Type B pancreatic cell (in vitro differentiated cells): ENCODE data around the gene TMEM150A. TPM values are rescaled to one million over a fixed set of nuclear protein-coding genes. Genes with fewer than 3 reads are reported as not detected.
A peak's percentile ranks its signal among the peaks of the same experiment; 100 is the strongest.

Experiments
- DNase-seq: peaks from one replicate; pipeline ENCODE4 v3.0.0; 2021; ENCODE audit warnings: mixed read lengths; ENCODE audit not compliant: unreplicated experiment; ENCODE audit errors: extremely low spot score
- H3K27ac Mint-ChIP-seq: 2 replicates; pipeline ENCODE4 v1.8.0; 2021; ENCODE audit warnings: mild to moderate bottlenecking, mixed read lengths
- H3K27me3 Mint-ChIP-seq: 2 replicates; pipeline ENCODE4 v1.8.0; 2021; ENCODE audit warnings: mixed read lengths
- H3K36me3 Mint-ChIP-seq: 2 replicates; pipeline ENCODE4 v1.8.0; 2021; ENCODE audit warnings: mixed read lengths
- H3K4me1 Mint-ChIP-seq: one replicate; pipeline ENCODE4 v1.8.0; 2021; ENCODE audit warnings: mixed read lengths; ENCODE audit not compliant: unreplicated experiment
- H3K4me3 Mint-ChIP-seq: 2 replicates; pipeline ENCODE4 v1.8.0; 2021; ENCODE audit warnings: mild to moderate bottlenecking, mixed read lengths
- H3K9me3 Mint-ChIP-seq: 2 replicates; pipeline ENCODE4 v1.8.0; 2021; ENCODE audit warnings: mixed read lengths
- total RNA-seq: library from RNA; stranded (reverse); gene quantifications from 2 replicates; pipeline ENCODE4 v1.2.1, GENCODE V29; 2021; ENCODE audit warnings: low replicate concordance
- TF ChIP-seq, protein P1 (sequence below): fragments of 200-600 bp; sonication (generic); conservative IDR thresholded peaks from 2 replicates; pipeline ENCODE4 v1.5.0; 2021; ENCODE audit warnings: antibody characterized with exemption, mild to moderate bottlenecking

The TMEM150A gene
- total RNA-seq, 1 donor from 2014 or later: 19.8 TPM

DNA sequence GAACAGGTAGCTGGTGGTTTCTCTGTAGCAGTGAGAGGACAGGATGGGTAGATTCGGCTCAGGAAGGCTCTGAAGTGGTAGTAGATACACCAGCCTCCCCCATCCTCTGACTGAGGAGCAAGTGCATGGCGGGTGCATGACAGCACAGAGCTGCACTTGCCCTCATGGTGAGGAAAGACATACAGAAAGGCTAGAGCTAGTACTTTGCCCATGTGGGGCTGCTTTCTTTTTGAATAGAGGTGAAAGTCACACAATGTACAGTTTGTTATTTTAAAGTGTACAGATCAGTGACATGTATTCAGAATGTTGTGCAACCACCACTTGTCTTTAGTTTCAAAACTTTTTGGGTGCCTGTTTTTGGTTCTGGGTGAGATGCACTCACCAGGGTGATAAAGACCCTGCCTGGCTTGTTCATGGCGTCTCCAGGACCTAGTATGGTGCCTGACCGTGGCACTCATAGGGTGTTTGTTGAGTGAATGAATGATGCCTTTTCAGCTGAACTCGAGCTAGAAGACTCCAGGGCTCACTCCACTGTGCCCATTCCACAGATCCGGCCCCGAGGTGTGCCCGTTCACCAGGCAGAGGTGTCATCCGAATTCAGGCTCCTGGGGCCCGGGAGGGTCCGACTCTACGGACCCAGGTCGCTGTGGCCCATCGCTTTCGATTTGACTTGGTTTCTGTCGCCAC, 18.7 kb downstream of the TMEM150A start:
- Mint-ChIP-seq H3K4me3 (no peak overlapping the region), H3K9me3 (no peaks in the 10 kb centered on the region), H3K4me1 (peaks cover 35% of the 10 kb centered on the region), H3K27me3 (no peaks in the 10 kb centered on the region), H3K27ac (no peak overlapping the region), H3K36me3 (no peaks in the 10 kb centered on the region)
- DNase-seq: no peak
- TF ChIP-seq, protein P1, sequence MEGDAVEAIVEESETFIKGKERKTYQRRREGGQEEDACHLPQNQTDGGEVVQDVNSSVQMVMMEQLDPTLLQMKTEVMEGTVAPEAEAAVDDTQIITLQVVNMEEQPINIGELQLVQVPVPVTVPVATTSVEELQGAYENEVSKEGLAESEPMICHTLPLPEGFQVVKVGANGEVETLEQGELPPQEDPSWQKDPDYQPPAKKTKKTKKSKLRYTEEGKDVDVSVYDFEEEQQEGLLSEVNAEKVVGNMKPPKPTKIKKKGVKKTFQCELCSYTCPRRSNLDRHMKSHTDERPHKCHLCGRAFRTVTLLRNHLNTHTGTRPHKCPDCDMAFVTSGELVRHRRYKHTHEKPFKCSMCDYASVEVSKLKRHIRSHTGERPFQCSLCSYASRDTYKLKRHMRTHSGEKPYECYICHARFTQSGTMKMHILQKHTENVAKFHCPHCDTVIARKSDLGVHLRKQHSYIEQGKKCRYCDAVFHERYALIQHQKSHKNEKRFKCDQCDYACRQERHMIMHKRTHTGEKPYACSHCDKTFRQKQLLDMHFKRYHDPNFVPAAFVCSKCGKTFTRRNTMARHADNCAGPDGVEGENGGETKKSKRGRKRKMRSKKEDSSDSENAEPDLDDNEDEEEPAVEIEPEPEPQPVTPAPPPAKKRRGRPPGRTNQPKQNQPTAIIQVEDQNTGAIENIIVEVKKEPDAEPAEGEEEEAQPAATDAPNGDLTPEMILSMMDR: no peak

- DNase-seq: no peak
- no peak overlapping the region for H3K27ac Mint-ChIP-seq
- no peaks in the 10 kb centered on the region for H3K36me3 Mint-ChIP-seq
- peaks cover 39% of the 10 kb centered on the region for H3K4me1 Mint-ChIP-seq
- H3K4me3 Mint-ChIP-seq: no peak overlapping the region
- TF ChIP-seq, protein P1: no peak
- no peaks in the 10 kb centered on the region for H3K27me3 Mint-ChIP-seq
- no peaks in the 10 kb centered on the region for H3K9me3 Mint-ChIP-seq
Measured at GRCh38 chr2:85582492-85582891, 20.0 kb downstream of the TMEM150A start.

- Mint-ChIP-seq H3K27me3 (no peaks in the 10 kb centered on the region), H3K4me3 (peak overlapping the region; percentile 41), H3K9me3 (no peaks in the 10 kb centered on the region), H3K36me3 (no peaks in the 10 kb centered on the region), H3K4me1 (peaks cover 37% of the 10 kb centered on the region), H3K27ac (peak overlapping the region; percentile 98)
- no peak for DNase-seq
- TF ChIP-seq, protein P1: no peak
Measured at GRCh38 chr2:85580206-85580605, 22.3 kb downstream of the TMEM150A start.

DNA sequence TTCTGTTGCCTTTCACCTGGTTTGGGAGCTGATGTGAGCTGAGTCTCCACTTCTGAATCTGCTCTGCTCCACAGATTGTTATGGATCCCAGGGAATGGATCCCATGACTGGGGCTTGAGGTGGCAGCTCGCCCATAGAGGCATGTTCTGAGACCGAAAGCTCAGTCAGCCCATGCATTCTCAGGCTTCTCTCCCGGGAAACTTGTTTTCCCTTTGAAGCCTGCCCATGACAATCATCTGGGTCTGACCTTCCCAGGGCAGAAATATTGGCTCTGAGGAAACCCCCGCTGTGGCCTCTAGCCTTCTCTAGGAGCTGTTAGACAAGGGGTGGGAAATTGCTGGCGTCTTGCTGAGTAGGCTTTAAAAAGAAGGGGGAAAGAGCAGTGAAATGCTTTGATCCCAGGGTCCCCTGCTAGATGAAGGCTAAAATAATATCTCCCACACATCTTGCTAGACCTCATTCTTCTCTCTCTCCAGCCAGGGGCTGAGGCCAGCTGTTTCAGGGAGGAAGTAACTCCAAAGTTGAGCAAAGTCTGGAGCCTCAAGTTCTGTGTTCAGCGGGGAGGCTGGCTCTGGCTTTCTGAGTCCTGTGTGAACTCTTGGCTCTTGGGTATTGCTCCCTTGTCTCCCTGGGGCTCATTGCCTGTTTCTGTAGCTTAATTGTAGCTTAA, 23.1 kb downstream of the TMEM150A start:
- Mint-ChIP-seq H3K27me3 (no peaks in the 10 kb centered on the region), H3K36me3 (no peaks in the 10 kb centered on the region), H3K4me3 (peak overlapping the region; percentile 94), H3K9me3 (no peaks in the 10 kb centered on the region), H3K27ac (peak overlapping the region; percentile 98), H3K4me1 (peaks cover 32% of the 10 kb centered on the region)
- TF ChIP-seq, protein P1: no peak
- DNase-seq: no peak

GRCh38 chr2:85578243-85579180, 24.0 kb downstream of the TMEM150A start:
- Mint-ChIP-seq H3K27me3 (no peaks in the 10 kb centered on the region), H3K36me3 (no peaks in the 10 kb centered on the region), H3K27ac (peak overlapping the region; percentile 98), H3K9me3 (no peaks in the 10 kb centered on the region), H3K4me3 (peak overlapping the region; percentile 94), H3K4me1 (peaks cover 32% of the 10 kb centered on the region)
- TF ChIP-seq, protein P1: no peak
- DNase-seq: no peak
